H1 (cell line): ENCODE data around the gene VAT1L. TPM values are rescaled to one million over a fixed set of nuclear protein-coding genes. Genes with fewer than 3 reads are reported as not detected.

Source experiments
- CTCF ChIA-PET: fragments of 300-600 bp; sonication (Branson Sonifier 250); formaldehyde crosslinking; loops from one replicate; lab custom pipeline; 2021; ENCODE audit not compliant: partially characterized antibody; lab: Charles Lee
- POLR2A ChIA-PET: fragments of 300-600 bp; sonication (Branson Sonifier 250); formaldehyde crosslinking; loops from one replicate; lab custom pipeline; 2021; ENCODE audit warnings: inconsistent platforms; ENCODE audit not compliant: partially characterized antibody; lab: Charles Lee
- DNase-seq, 2 experiments: peaks; one replicate each; pipeline versions ENCODE4 v3.0.0 to v3.0.0-alpha.2; 2010 to 2022; ENCODE audit warnings: low spot score in 2 of 2, low read depth in 1 of 2, mixed read lengths in 1 of 2
- FAIRE-seq: peaks from 2 replicates; lab custom pipeline; 2011; peaks lifted over from hg19 to GRCh38; lab: Jason Lieb, UNC
- H2AFZ ChIP-seq: 2 replicates; pipeline ENCODE4 v1.8.1; 2012; ENCODE audit warnings: low read length, inconsistent platforms
- H2AK5ac ChIP-seq: 2 replicates; pipeline ENCODE4 v1.6.1; 2013; ENCODE audit warnings: low read depth, low read length
- H2BK120ac ChIP-seq: replicated peaks from 2 replicates; pipeline ENCODE3; 2013; ENCODE audit warnings: low read depth, low read length, inconsistent platforms
- H2BK12ac ChIP-seq: 2 replicates; pipeline ENCODE4 v1.6.1; 2013; ENCODE audit warnings: low read depth, low read length
- H2BK15ac ChIP-seq: 2 replicates; pipeline ENCODE4 v1.6.1; 2013; ENCODE audit warnings: low read length
- H2BK20ac ChIP-seq: 2 replicates; pipeline ENCODE4 v1.6.1; 2013; ENCODE audit warnings: low read length
- H2BK5ac ChIP-seq: 2 replicates; pipeline ENCODE4 v1.6.1; 2013; ENCODE audit warnings: low read depth, low read length
- H3K14ac ChIP-seq: 2 replicates; pipeline ENCODE4 v1.6.1; 2013; ENCODE audit warnings: inconsistent platforms; ENCODE audit not compliant: insufficient read length
- H3K18ac ChIP-seq: 2 replicates; pipeline ENCODE4 v1.6.1; 2013; ENCODE audit warnings: low read length; ENCODE audit errors: extremely low read depth
- H3K23ac ChIP-seq: 2 replicates; pipeline ENCODE4 v1.6.1; 2013; ENCODE audit warnings: inconsistent platforms; ENCODE audit not compliant: insufficient read length
- H3K23me2 ChIP-seq: 2 replicates; pipeline ENCODE4 v1.6.1; 2013; ENCODE audit warnings: low read depth, low read length
- H3K27ac ChIP-seq: 2 replicates; pipeline ENCODE4 v1.6.1; 2011; ENCODE audit warnings: low read depth, low read length, inconsistent platforms
- H3K27me3 ChIP-seq, 4 experiments: replicated peaks in 1 of 4; 1 replicate in 1 of 4; 2 replicates in 3 of 4; pipeline versions ENCODE4 v1.6.1 to v1.8.1; 2011 to 2013; ENCODE audit warnings: low read length in 3 of 4, mild to moderate bottlenecking in 3 of 4, inconsistent platforms in 2 of 4, mixed read lengths in 2 of 4, moderate library complexity in 1 of 4; ENCODE audit not compliant: control insufficient read depth in 3 of 4, insufficient read depth in 3 of 4; ENCODE audit errors: extremely low read depth in 1 of 4
- H3K36me3 ChIP-seq, 4 experiments: 2 replicates each; pipeline versions ENCODE4 v1.6.1 to v1.8.1; 2011 to 2013; ENCODE audit warnings: mild to moderate bottlenecking in 4 of 4, low read length in 3 of 4, moderate library complexity in 2 of 4, control low read depth in 1 of 4, inconsistent platforms in 1 of 4; ENCODE audit not compliant: insufficient read depth in 4 of 4, control insufficient read depth in 2 of 4
- H3K4ac ChIP-seq: replicated peaks from 2 replicates; pipeline ENCODE3; 2013; ENCODE audit warnings: low read length, low read depth, mixed read lengths, inconsistent platforms; ENCODE audit not compliant: insufficient read length
- H3K4me1 ChIP-seq, 4 experiments: replicated peaks in 1 of 4; 1 replicate in 1 of 4; 2 replicates in 3 of 4; pipeline versions ENCODE4 v1.6.1 to v1.8.1; 2011 to 2013; ENCODE audit warnings: low read length in 3 of 4, inconsistent platforms in 2 of 4, mixed read lengths in 1 of 4; ENCODE audit not compliant: insufficient read depth in 4 of 4, control insufficient read depth in 3 of 4
- H3K4me2 ChIP-seq, 2 experiments: 2 replicates each; pipeline versions ENCODE4 v1.6.1 to v1.8.1; 2011 to 2013; ENCODE audit warnings: low read depth in 2 of 2, low read length in 2 of 2, control low read depth in 1 of 2, inconsistent platforms in 1 of 2, mild to moderate bottlenecking in 1 of 2; ENCODE audit not compliant: insufficient read depth in 1 of 2
- H3K4me3 ChIP-seq, 4 experiments: fragments of 200-600, 300-600 bp in 1 of 4; sonication (generic), shearing (Covaris generic), sonication (Bioruptor Twin) in 1 of 4; 2 replicates each; pipeline versions ENCODE4 v1.5.1 to v1.8.1; 2011 to 2016; ENCODE audit warnings: low read length in 4 of 4, low read depth in 3 of 4, control low read depth in 2 of 4, inconsistent platforms in 2 of 4, mild to moderate bottlenecking in 2 of 4, mixed read lengths in 1 of 4, moderate library complexity in 1 of 4; ENCODE audit not compliant: insufficient read depth in 2 of 4; ENCODE audit errors: extremely low read depth in 1 of 4
- H3K56ac ChIP-seq: replicated peaks from 2 replicates; pipeline ENCODE3; 2013; ENCODE audit warnings: low read depth, mild to moderate bottlenecking, mixed read lengths, low read length, inconsistent platforms; ENCODE audit not compliant: insufficient read length
- H3K79me1 ChIP-seq: 2 replicates; pipeline ENCODE4 v1.6.1; 2013; ENCODE audit warnings: low read depth, low read length, control low read depth
- H3K79me2 ChIP-seq, 2 experiments: 2 replicates each; pipeline versions ENCODE4 v1.6.1 to v1.8.1; 2012 to 2013; ENCODE audit warnings: low read length in 2 of 2, mild to moderate bottlenecking in 2 of 2, inconsistent platforms in 1 of 2; ENCODE audit not compliant: insufficient read depth in 2 of 2, control insufficient read depth in 1 of 2
- H3K9ac ChIP-seq, 4 experiments: replicated peaks in 1 of 4; 1 replicate in 1 of 4; 2 replicates in 3 of 4; pipeline versions ENCODE4 v1.6.1 to v1.8.1; 2011 to 2013; ENCODE audit warnings: low read depth in 3 of 4, low read length in 3 of 4, control low read depth in 2 of 4, mild to moderate bottlenecking in 2 of 4, moderate library complexity in 2 of 4, inconsistent platforms in 1 of 4; ENCODE audit errors: extremely low read depth in 1 of 4
- H3K9me3 ChIP-seq, 2 experiments: 2 replicates each; pipeline versions ENCODE4 v1.6.1 to v1.8.1; 2012 to 2013; ENCODE audit warnings: mild to moderate bottlenecking in 2 of 2, moderate library complexity in 2 of 2, control low read depth in 1 of 2, inconsistent platforms in 1 of 2, low read depth in 1 of 2, low read length in 1 of 2, mixed read lengths in 1 of 2; ENCODE audit not compliant: insufficient read depth in 2 of 2
- H4K20me1 ChIP-seq, 2 experiments: replicated peaks in 1 of 2; 2 replicates each; pipeline versions ENCODE3 to v1.8.1; 2011 to 2013; ENCODE audit warnings: inconsistent platforms in 2 of 2, low read length in 2 of 2, mild to moderate bottlenecking in 1 of 2; ENCODE audit not compliant: insufficient read depth in 2 of 2, control insufficient read depth in 1 of 2
- H4K5ac ChIP-seq: 2 replicates; pipeline ENCODE4 v1.6.1; 2013; ENCODE audit warnings: low read length, low read depth, mixed read lengths, inconsistent platforms; ENCODE audit not compliant: insufficient read length
- H4K8ac ChIP-seq: 2 replicates; pipeline ENCODE4 v1.8.0; 2013; ENCODE audit warnings: mild to moderate bottlenecking, moderate library complexity, low read length, inconsistent platforms; ENCODE audit not compliant: insufficient read depth; ENCODE audit errors: extremely low read depth
- H4K91ac ChIP-seq: replicated peaks from 2 replicates; pipeline ENCODE3; 2013; ENCODE audit warnings: low read length, mixed read lengths, inconsistent platforms; ENCODE audit not compliant: insufficient read length
- ATF2 ChIP-seq: IDR thresholded peaks from 2 replicates; pipeline ENCODE4 v1.6.1; 2012; ENCODE audit warnings: low read length, inconsistent platforms
- GABPA ChIP-seq: IDR thresholded peaks from 2 replicates; pipeline ENCODE4 v1.6.1; 2011; ENCODE audit warnings: mild to moderate bottlenecking, low read length, moderate library complexity, borderline replicate concordance; ENCODE audit not compliant: insufficient read depth
- HDAC2 ChIP-seq, 2 experiments: fragments of 300-600 bp in 1 of 2; sonication (generic) in 1 of 2; IDR thresholded peaks; 2 replicates each; pipeline ENCODE4 v1.6.1; 2011 to 2012; ENCODE audit warnings: low read depth in 2 of 2, low read length in 2 of 2, mild to moderate bottlenecking in 2 of 2, moderate library complexity in 2 of 2, borderline replicate concordance in 1 of 2, inconsistent platforms in 1 of 2
- KDM1A ChIP-seq: fragments of 200-600, 300-600 bp; sonication (generic); IDR thresholded peaks from 2 replicates; pipeline ENCODE4 v1.7.1; 2016; ENCODE audit warnings: mild to moderate bottlenecking, low read length, borderline replicate concordance
- SP2 ChIP-seq: IDR thresholded peaks from 2 replicates; pipeline ENCODE4 v1.6.1; 2012; ENCODE audit warnings: mild to moderate bottlenecking, low read length, inconsistent platforms
- WGBS, 2 experiments: shearing (Covaris generic) in 1 of 2; methylation state at CpG; one replicate each; pipeline versions ENCODE4 v1.1.6 to v1.1.7; 2013 to 2015; ENCODE audit warnings: low lambda C conversion rate in 2 of 2, mixed read lengths in 2 of 2, inconsistent platforms in 1 of 2, low coverage in 1 of 2, missing lambda C conversion rate in 1 of 2; ENCODE audit not compliant: insufficient replicate concordance in 2 of 2, insufficient coverage in 1 of 2, insufficient read length in 1 of 2; ENCODE audit errors: extremely low coverage in 1 of 2, missing lambda C conversion rate in 1 of 2; 5-methylcytosine and 5-hydroxymethylcytosine counted together
- polyA plus RNA-seq, 7 experiments: library from polyadenylated mRNA; depleted of rRNA in 3 of 7; stranded (reverse) in 5 of 7; unstranded in 2 of 7; fragments of >200 nt in 5 of 7; fragments of 200-250 nt in 2 of 7; gene quantifications; 1 replicate in 5 of 7; 2 replicates in 1 of 7; 4 replicates in 1 of 7; pipeline versions ENCODE4 v1.2.1 to v1.2.3, GENCODE V29; 2011 to 2013; ENCODE audit warnings: missing spikeins in 2 of 7, mixed read lengths in 2 of 7
- total RNA-seq: library from RNA; stranded (reverse); fragmentation: NEBNext Ultra II Directional; extraction: Animal tissue kit (Norgen Biotek cat#: 25700); gene quantifications from 2 replicates; pipeline ENCODE4 v1.2.1, GENCODE V29; 2021

The VAT1L gene
- total and polyA plus RNA-seq, 2 of the 8 experiments (the other 6 are each of a cell fraction or from before 2014, with no cell fraction given) = 46.3 to 48.2 TPM

- peak overlapping the region in 1 of 2 experiments; percentile 98; a peak in 2 of 4 replicates for H3K4me2 ChIP-seq
- peak overlapping the region; percentile 40; the same call in 1 of the 2 replicates for H2AFZ ChIP-seq
- peaks cover 0 to 19% (median 15%) of the 10 kb centered on the region in 4 experiments; a peak in 5 of 7 replicates for H3K27me3 ChIP-seq
Measured at GRCh38 chr16:77787452-77787851, 912 bp upstream of the VAT1L start.

More at GRCh38 chr16:77787452-77787851, 912 bp upstream of the VAT1L start:
- CTCF ChIA-PET = interaction anchor here (1.3 kb wide), 1 partner anchor 184 kb away, joined by 4 read pairs; no protein-coding TSS in a partner anchor
- Histone ChIP-seq H3K79me1 (0 out of 2 replicates have a peak, but pooled peaks cover 3% of the 10 kb centered on the region), H4K8ac (no peak overlapping the region), H4K91ac (no peak overlapping the region), H2BK15ac (no peak overlapping the region), H2BK120ac (no peak overlapping the region), H3K79me2 (peaks cover 3 to 35% of the 10 kb centered on the region in 2 experiments; a peak in 2 of 4 replicates), H2BK5ac (no peak overlapping the region), H3K4me3 (peak overlapping the region in 1 of 4 experiments; percentile 74; a peak in 2 of 8 replicates), H2BK12ac (no peak overlapping the region), H3K9me3 (peaks cover 0 to 7% of the 10 kb centered on the region in 2 experiments; a peak in 1 of 4 replicates), H3K56ac (no peak overlapping the region), H3K18ac (no peak overlapping the region), H4K20me1 (peaks cover 0 to under 1% of the 10 kb centered on the region in 2 experiments), H3K36me3 (no peaks in the 10 kb centered on the region), H3K23ac (no peak overlapping the region), H3K9ac (no peak overlapping the region), H3K4ac (no peak overlapping the region), H4K5ac (no peak overlapping the region), H3K27ac (no peak overlapping the region), H3K23me2 (peaks cover 20% of the 10 kb centered on the region), H3K4me1 (peaks cover 0 to 3% (median 0%) of the 10 kb centered on the region in 4 experiments; a peak in 5 of 7 replicates), H2BK20ac (no peak overlapping the region), H2AK5ac (no peak overlapping the region), H3K14ac (no peak overlapping the region)
- FAIRE-seq (no peak), DNase-seq (no peak)
- POLR2A ChIA-PET = no interaction called here
- WGBS, 2 experiments = 80% methylated on average over 2 of the region's 2 CpGs; no CpG with 5 or more reads in 1 of the 2 experiments
- TF ChIP-seq ATF2 (no peak), GABPA (no peak), HDAC2 (IDR thresholded peaks at IDR 0.05; ENCODE audit: borderline replicate concordance in 1 of 2, low read depth in 2 of 2, low read length in 2 of 2) (0 out of 4 replicates have a peak, but pooled peaks of 1 of the 2 experiments have one; percentile 6), KDM1A (0 out of 2 replicates have a peak, but pooled peaks have one; percentile 26), SP2 (no peak)
